SK-N-MC (cell line): Measurements from ENCODE around the gene ZBTB18.

Source experiments
- EZH2 ChIP-seq: fragments of 200-600 bp; sonication (generic); IDR thresholded peaks from one replicate; pipeline ENCODE4 v1.6.1; 2017; ENCODE audit warnings: antibody characterized with exemption
- FOXP2 ChIP-seq: optimal IDR thresholded peaks from 2 replicates; pipeline ENCODE3; 2011; ENCODE audit warnings: mild to moderate bottlenecking, moderate library complexity; ENCODE audit not compliant: insufficient read depth; ENCODE audit errors: extremely low read length, control extremely low read depth
- POLR2AphosphoS5 ChIP-seq: IDR thresholded peaks from 2 replicates; pipeline ENCODE4 v1.6.1; 2012; ENCODE audit warnings: mild to moderate bottlenecking, low read depth, low read length, borderline replicate concordance

DNA sequence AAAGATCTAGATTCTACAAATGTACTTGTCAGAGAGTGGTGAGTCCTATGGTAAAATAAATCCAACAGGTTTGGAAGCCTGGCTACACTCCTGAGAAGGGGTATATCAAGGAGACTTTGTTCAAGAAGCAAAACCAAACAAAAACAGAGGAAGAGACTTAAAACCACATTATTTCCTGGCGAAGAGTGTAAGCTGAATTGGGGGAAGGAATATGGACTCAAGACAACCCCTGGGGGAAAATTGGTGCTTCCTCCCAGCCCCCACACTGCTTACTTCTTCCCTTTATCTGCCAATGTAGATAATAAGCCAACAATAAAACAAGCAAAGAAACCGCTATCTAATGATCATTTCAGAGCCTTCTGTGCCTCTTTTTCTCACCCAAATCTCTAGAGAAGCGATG lies 48.4 kb upstream of the ZBTB18 start:
- TF ChIP-seq EZH2 (no peak), POLR2AphosphoS5 (no peak), FOXP2 (no peak)
